ENCODE results near the gene UBE2I.

DNA sequence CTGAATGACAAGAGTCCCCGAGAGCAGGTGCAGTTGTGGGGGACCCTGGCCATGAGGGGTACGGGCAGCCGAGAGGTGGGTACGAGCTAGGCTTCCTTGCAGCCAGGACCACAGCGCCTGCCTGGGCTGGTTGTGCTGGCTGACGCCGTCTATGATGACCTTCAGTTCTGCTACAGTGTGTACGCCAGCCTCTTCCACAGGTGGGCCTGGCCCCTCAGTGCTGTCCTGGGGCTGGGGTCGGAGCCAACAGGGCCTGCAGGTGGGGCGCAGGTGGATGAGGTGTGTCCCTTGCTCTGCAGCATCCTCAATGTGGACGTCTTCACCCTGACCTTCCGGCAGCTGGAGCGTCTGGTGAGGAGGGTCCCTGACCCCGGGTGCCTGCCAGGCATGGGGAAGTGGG lies 35.1 kb downstream of the UBE2I start:
- TF ChIP-seq CTCF (IDR thresholded peaks at IDR 0.05; ENCODE audit: borderline replicate concordance, extremely low read depth, low read length, poor library complexity, severe bottlenecking) (no peak), EZH2 (IDR thresholded peaks at IDR 0.05; ENCODE audit: borderline replicate concordance, low read depth, low read length, severe bottlenecking) (no peak)
